PC-9 (cell line): ENCODE results near the gene LAMTOR5. TPM values are rescaled to one million over a fixed set of nuclear protein-coding genes. Genes with fewer than 3 reads are reported as not detected.
"Not testable (repeated sequence)": the region's sequence is repeated elsewhere in the genome, so short reads cannot be mapped to it uniquely, and the experiment has no call there.

Experiments used
- BruUV-seq: library from RNA; stranded (reverse); fragments of 400-500 nt; replicated peaks from 2 replicates; lab custom pipeline; 2021; lab: Mats Ljungman, UMichigan
- CTCF ChIA-PET: fragments of 300-600 bp; sonication (Branson Sonifier 250); formaldehyde crosslinking; loops from one replicate; lab custom pipeline; 2022; ENCODE audit warnings: antibody characterized with exemption; lab: Charles Lee
- POLR2A ChIA-PET: fragments of 300-600 bp; sonication (Branson Sonifier 250); formaldehyde crosslinking; loops from one replicate; lab custom pipeline; 2022; ENCODE audit warnings: antibody characterized with exemption; ENCODE audit not compliant: unreplicated experiment; lab: Charles Lee
- DNase-seq, 2 experiments: peaks; one replicate each; pipeline versions ENCODE4 v3.0.0 to v3.0.0-alpha.2; 2015 to 2022; ENCODE audit warnings: mixed read lengths in 1 of 2
- H2AFZ ChIP-seq: fragments of 200-600 bp; sonication (generic); 2 replicates; pipeline ENCODE4 v1.8.1; 2017; ENCODE audit warnings: antibody characterized with exemption
- H3F3A ChIP-seq: fragments of 200-600 bp; sonication (generic); 2 replicates; pipeline ENCODE4 v1.8.1; 2017; ENCODE audit warnings: antibody characterized with exemption, mild to moderate bottlenecking, low read depth; ENCODE audit not compliant: insufficient read depth
- H3K27ac ChIP-seq: fragments of 200-600 bp; sonication (generic); 2 replicates; pipeline ENCODE4 v1.6.1; 2016; ENCODE audit warnings: mixed run types
- H3K27me3 ChIP-seq: fragments of 200-600 bp; sonication (generic); 2 replicates; pipeline ENCODE4 v1.6.1; 2016; ENCODE audit warnings: low read depth, mixed run types; ENCODE audit not compliant: insufficient read depth
- H3K36me3 ChIP-seq: fragments of 200-600 bp; sonication (generic); 2 replicates; pipeline ENCODE4 v1.6.1; 2016; ENCODE audit warnings: low read depth, mixed run types
- H3K4me1 ChIP-seq: fragments of 200-600 bp; sonication (generic); replicated peaks from 2 replicates; pipeline ENCODE4 v1.6.1; 2016; ENCODE audit warnings: mixed run types; ENCODE audit not compliant: insufficient read depth
- H3K4me2 ChIP-seq: fragments of 200-600 bp; sonication (generic); 2 replicates; pipeline ENCODE4 v1.6.1; 2017; ENCODE audit warnings: mixed run types
- H3K4me3 ChIP-seq: fragments of 200-600 bp; sonication (generic); 2 replicates; pipeline ENCODE4 v1.6.1; 2016; ENCODE audit warnings: mixed run types
- H3K79me2 ChIP-seq: fragments of 200-600 bp; sonication (generic); 2 replicates; pipeline ENCODE4 v1.6.1; 2017; ENCODE audit warnings: low read depth, mixed run types
- H3K9me2 ChIP-seq: fragments of 200-600 bp; sonication (generic); 2 replicates; pipeline ENCODE4 v1.8.1; 2017; ENCODE audit warnings: mild to moderate bottlenecking; ENCODE audit not compliant: insufficient read depth
- H3K9me3 ChIP-seq: fragments of 200-600 bp; sonication (generic); 2 replicates; pipeline ENCODE4 v1.8.1; 2016; ENCODE audit warnings: low read depth; ENCODE audit not compliant: insufficient read depth
- H4K20me1 ChIP-seq: fragments of 200-600 bp; sonication (generic); 2 replicates; pipeline ENCODE4 v1.8.1; 2017; ENCODE audit not compliant: insufficient read depth
- EZH2 ChIP-seq: fragments of 200-600 bp; sonication (generic); IDR thresholded peaks from 2 replicates; pipeline ENCODE4 v1.8.0; 2017; ENCODE audit warnings: antibody characterized with exemption, low read depth
- intact Hi-C: fragments of 100-400 bp; cut with micrococcal nuclease; formaldehyde crosslinking; loops from one replicate; pipeline ENCODE4 v1.10.0; 2022; ENCODE audit not compliant: unreplicated experiment
- total RNA-seq: library from RNA; stranded (reverse); gene quantifications from 2 replicates; pipeline ENCODE4 v1.2.3, GENCODE V29; 2021
- TF ChIP-seq, protein P1 (sequence below): fragments of 200-600 bp; sonication (generic); conservative IDR thresholded peaks from 2 replicates; pipeline ENCODE4 v1.6.1; 2017; ENCODE audit warnings: mixed run types, antibody characterized with exemption, mild to moderate bottlenecking, moderate library complexity

Gene LAMTOR5
- total RNA-seq, 1 experiment from 2014 or later = 140 TPM

DNA sequence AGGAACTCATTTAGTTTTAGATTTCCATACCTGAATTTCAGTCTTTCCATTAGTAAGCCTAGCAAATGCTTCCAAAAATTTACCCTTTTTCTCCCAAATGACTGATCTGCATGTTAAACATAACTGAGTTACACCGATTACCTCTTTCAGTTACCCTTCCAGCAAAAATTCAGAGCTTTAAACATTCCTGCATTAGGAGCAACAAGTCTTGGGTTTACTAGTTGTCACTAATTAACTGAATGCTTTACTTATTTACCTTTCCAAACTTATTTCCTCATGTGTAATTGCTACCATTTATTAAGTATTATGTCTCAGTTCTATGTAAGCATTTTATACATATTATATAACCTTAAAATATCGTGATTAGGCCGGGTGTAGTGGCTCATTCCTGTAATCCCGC lies 3.1 kb downstream of the LAMTOR5 start:
- Histone ChIP-seq H4K20me1 (no peaks in the 10 kb centered on the region; the same call in 1 of the 2 replicates), H3K27me3 (no peaks in the 10 kb centered on the region), H3K79me2 (peaks cover 49% of the 10 kb centered on the region), H3K9me3 (no peaks in the 10 kb centered on the region), H2AFZ (no peak overlapping the region), H3K4me3 (no peak overlapping the region), H3K4me1 (peaks cover 22% of the 10 kb centered on the region), H3K9me2 (no peaks in the 10 kb centered on the region), H3F3A (peaks cover 45% of the 10 kb centered on the region), H3K36me3 (peaks cover 52% of the 10 kb centered on the region), H3K27ac (no peak overlapping the region), H3K4me2 (no peak overlapping the region)
- no TSS peak for BruUV-seq
- TF ChIP-seq EZH2 = no peak
- TF ChIP-seq, protein P1, sequence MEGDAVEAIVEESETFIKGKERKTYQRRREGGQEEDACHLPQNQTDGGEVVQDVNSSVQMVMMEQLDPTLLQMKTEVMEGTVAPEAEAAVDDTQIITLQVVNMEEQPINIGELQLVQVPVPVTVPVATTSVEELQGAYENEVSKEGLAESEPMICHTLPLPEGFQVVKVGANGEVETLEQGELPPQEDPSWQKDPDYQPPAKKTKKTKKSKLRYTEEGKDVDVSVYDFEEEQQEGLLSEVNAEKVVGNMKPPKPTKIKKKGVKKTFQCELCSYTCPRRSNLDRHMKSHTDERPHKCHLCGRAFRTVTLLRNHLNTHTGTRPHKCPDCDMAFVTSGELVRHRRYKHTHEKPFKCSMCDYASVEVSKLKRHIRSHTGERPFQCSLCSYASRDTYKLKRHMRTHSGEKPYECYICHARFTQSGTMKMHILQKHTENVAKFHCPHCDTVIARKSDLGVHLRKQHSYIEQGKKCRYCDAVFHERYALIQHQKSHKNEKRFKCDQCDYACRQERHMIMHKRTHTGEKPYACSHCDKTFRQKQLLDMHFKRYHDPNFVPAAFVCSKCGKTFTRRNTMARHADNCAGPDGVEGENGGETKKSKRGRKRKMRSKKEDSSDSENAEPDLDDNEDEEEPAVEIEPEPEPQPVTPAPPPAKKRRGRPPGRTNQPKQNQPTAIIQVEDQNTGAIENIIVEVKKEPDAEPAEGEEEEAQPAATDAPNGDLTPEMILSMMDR = no peak
- no peak for DNase-seq
- intact Hi-C loops = no loop called here
- ChIA-PET POLR2A (no interaction called here), CTCF (interaction anchor here (0.8 kb wide), 1 partner anchor 91 kb away, joined by 5 read pairs; no protein-coding TSS in a partner anchor)

DNA sequence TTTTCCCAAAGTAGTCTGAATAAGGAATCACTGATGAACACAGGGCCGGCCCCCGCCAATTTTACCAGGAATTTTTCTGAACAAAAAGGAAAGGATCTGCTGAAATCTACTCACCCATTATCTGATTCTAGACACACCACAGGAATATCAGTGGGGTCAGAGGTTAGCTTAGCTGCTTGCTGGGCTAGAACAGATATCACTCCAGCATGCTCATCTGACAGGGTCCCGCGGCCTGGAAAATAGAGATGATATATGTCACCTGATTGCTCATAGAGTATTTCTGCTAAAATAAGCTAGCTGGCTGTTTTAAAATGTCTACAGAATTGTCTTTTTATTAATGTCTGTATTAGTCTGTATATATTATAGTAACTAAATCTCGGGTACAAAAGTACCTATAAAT lies 3.7 kb downstream of the LAMTOR5 start:
- Histone ChIP-seq H3K4me3 (no peak overlapping the region), H3K79me2 (peaks cover 46% of the 10 kb centered on the region), H3K4me1 (peaks cover 19% of the 10 kb centered on the region), H3K27me3 (no peaks in the 10 kb centered on the region), H3K9me3 (no peaks in the 10 kb centered on the region), H4K20me1 (no peaks in the 10 kb centered on the region; the same call in 1 of the 2 replicates), H3K9me2 (no peaks in the 10 kb centered on the region), H3K36me3 (peaks cover 52% of the 10 kb centered on the region), H3K27ac (no peak overlapping the region), H3K4me2 (no peak overlapping the region), H2AFZ (no peak overlapping the region), H3F3A (peaks cover 42% of the 10 kb centered on the region)
- TF ChIP-seq, protein P1 = no peak
- TF ChIP-seq EZH2 = no peak
- intact Hi-C loops = no loop called here
- POLR2A ChIA-PET = no interaction called here
- no peak for DNase-seq
- BruUV-seq = no TSS peak
- CTCF ChIA-PET = no interaction called here

DNA sequence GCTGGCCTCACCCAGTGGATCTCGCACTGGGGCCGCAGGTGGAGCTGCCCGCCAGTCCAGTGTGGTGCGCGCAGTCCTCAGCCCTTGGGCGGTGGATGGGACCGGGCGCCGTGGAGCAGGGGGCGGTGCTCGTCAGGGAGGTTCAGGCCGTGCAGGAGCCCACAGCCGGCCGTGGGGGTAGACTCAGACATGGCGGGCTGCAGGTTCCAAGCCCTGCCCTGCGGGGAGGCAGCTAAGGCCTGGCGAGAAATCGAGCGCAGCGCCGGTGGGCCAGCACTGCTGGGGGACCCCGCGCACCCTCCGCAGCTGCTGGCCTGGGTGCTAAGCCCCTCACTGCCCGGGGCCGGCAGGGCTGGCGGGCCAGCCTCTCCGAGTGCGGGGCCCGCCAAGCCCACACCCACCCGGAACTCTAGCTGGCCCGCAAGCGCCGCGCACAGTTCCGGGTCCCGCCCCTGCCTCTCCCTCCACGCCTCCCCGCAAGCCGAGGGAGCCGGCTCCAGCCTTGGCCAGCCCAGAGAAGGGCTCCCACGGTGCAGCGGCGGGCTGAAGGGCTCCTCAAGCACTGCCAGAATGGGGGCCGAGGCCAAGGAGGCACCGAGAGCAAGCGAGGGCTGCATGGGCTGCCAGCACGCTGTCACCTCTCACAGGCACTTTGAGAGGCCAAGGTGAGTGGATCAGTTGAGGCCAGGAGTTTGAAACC lies 11.1 kb downstream of the LAMTOR5 start:
- H3K4me2 ChIP-seq, H3K9me3 ChIP-seq, H3K4me3 ChIP-seq, H4K20me1 ChIP-seq, H2AFZ ChIP-seq, H3K79me2 ChIP-seq, DNase-seq, CTCF ChIA-PET, H3K9me2 ChIP-seq, POLR2A ChIA-PET, intact Hi-C loops, BruUV-seq, H3K27me3 ChIP-seq, H3K27ac ChIP-seq: not testable (repeated sequence)
- H3F3A ChIP-seq = peaks cover 51% of the 10 kb centered on the region
- H3K4me1 ChIP-seq = peaks cover 23% of the 10 kb centered on the region
- H3K36me3 ChIP-seq = peaks cover 12% of the 10 kb centered on the region
